GM20000 (cell line): ENCODE data around the gene CHRND.

Experiments used
- DNase-seq: peaks from one replicate; pipeline ENCODE4 v3.0.0; 2012; ENCODE audit warnings: low spot score
- CTCF ChIP-seq: IDR thresholded peaks from 2 replicates; pipeline ENCODE4 v1.5.1; 2012; ENCODE audit warnings: mild to moderate bottlenecking, control low read depth; ENCODE audit errors: extremely low read depth, missing control alignments

CHRND gene

DNA sequence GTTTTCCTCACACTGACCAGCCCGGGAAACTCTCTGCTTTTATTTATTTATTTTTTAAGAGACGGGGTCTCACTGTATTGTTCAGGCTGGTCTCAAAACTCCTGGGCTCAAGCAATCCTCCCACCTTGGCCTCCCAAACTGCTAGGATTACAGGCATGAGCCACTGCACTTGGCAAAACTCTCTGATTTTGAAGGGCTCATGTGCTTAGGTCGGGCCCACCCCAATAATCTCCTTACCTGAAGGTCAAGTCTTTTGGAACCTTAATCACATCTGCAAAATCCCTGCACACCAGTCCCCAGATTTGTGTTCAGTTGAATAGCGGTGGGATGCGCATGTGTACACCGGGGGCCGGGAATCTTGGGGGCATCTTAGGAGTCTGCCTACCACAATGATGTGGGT is 30.7 kb upstream of the CHRND start:
- no peak for TF ChIP-seq CTCF
- no peak for DNase-seq

DNA sequence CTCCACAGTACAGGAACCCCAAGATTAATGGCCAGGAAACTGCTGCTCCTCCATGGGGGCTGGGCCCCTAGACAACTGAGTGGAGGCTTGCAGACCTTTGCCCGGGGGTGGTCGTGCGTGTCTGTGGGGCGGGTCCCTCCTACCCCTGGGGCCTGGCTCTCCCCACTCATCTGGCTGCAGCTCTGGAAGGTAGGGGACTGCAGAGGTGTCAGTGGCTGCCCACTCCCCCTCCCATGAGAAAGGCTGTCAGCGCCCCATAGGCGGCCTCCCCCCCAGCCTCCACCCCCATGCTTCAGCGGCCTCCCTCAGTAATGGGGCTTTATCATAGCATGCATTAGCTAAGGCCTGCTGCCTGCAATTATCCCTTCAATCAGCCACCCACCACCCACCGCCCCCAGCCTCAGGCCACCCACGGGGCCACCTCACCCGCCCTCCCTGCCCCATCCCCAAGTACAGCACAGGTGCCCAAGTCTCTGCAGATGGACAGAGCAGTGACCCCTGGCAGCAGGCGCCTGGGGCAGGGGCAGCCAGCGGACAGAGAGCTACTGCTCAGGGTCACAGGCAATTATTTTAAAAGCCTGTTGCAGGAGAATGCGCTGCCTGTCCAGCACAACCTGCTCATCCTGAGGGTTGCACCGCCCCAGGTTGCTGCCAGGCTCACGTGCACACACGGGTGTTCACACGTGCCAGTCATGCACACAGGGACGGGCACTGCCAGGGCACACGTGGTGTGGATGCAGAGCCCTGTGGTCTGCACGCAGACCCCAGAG is 29.3 kb upstream of the CHRND start:
- TF ChIP-seq CTCF, result no peak
- no peak for DNase-seq

DNA sequence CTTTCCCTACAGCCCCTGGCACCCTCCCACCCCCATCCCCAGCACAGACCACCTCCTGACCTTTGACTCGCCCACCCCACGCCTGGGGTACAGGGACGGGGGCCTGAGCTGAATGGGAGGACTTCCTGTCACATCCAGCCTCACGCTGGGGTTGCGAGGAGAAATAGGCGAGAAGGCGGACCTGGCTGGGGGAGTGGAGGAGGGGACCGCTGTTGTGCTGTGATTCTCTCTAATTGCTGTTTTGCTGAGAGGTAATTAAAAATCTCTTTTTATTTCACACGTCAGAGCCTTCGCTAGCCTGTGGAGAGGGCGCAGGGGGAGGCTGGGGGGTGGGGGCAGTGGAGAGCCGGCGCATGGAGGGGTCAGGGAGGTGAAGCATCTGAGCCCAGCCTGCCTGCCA is 28.6 kb upstream of the CHRND start:
- no peak for TF ChIP-seq CTCF

GRCh38 chr2:232498452-232498851 is 27.5 kb upstream of the CHRND start:
- no peak for DNase-seq
- TF ChIP-seq CTCF, result no peak

More for the DNA sequence above, 28.6 kb upstream of the CHRND start:
- DNase-seq, result no peak

DNA sequence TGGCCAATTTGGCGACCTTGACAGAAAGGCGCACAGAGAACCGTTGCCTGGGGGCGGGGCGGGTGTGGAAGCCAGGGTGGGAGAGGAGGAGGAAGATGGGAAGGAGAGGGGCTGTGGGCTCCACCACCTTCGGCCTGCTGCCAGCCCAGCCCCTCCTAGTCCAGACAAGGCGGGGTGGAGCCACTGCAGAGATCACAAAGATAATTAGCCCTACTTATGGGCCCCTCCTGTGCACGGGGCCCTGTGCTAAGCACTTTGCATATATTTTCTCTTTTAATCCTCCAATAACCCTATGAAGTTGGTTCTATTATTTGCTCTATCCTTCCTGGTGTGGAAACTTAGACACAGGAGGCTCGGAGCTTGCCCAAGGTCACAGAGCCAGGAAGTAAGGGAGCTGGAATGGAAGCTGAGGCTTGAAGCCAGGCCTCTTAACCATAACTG is 24.6 kb upstream of the CHRND start:
- DNase-seq, result no peak
- TF ChIP-seq CTCF, result no peak

GRCh38 chr2:232501794-232502390 is 24.1 kb upstream of the CHRND start:
- no peak for DNase-seq
- no peak for TF ChIP-seq CTCF

- no peak for DNase-seq
- TF ChIP-seq CTCF, result no peak
Observed at GRCh38 chr2:232502511-232502910, 23.4 kb upstream of the CHRND start.
